Ovary (tissue), 3 donors: ENCODE measurements around the gene NDUFA8.

Experiments used
- POLR2A ChIP-seq: fragments of 450-650 bp; IDR thresholded peaks from one replicate; pipeline ENCODE4 v1.6.1; 2017; ENCODE audit warnings: antibody characterized with exemption, mild to moderate bottlenecking, moderate library complexity
- TF ChIP-seq, protein P1 (sequence below), 3 donors: fragments of 450-650 bp in 2 of 3; fragments of 200-600 bp in 1 of 3; IDR thresholded peaks; one replicate each; pipeline versions ENCODE4 v1.5.1 to v1.8.0; 2016 to 2022; ENCODE audit warnings: antibody characterized with exemption in 3 of 3, mild to moderate bottlenecking in 1 of 3
- donor health status: DM: no; HTN: no; CAD: no.

DNA sequence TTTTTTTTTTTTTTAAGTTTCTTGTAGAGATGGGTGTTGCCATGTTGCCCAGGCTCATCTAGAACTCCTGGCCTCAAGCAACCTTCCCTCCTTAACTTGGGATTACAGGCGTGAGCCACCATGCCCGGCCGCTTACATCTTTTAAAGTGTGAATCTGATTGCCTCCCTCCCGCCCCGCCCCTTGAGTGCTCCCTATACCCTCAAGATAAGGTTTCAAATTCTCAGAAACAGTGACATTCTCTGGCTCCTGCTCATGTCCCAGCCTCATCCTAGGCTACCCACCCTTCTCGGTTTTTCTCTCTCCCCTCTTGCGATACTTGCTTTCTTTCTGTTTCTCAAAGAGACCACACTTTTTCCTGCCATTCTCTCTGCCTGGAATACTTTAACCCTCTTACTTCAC, 12.6 kb upstream of the NDUFA8 start:
- TF ChIP-seq, protein P1, sequence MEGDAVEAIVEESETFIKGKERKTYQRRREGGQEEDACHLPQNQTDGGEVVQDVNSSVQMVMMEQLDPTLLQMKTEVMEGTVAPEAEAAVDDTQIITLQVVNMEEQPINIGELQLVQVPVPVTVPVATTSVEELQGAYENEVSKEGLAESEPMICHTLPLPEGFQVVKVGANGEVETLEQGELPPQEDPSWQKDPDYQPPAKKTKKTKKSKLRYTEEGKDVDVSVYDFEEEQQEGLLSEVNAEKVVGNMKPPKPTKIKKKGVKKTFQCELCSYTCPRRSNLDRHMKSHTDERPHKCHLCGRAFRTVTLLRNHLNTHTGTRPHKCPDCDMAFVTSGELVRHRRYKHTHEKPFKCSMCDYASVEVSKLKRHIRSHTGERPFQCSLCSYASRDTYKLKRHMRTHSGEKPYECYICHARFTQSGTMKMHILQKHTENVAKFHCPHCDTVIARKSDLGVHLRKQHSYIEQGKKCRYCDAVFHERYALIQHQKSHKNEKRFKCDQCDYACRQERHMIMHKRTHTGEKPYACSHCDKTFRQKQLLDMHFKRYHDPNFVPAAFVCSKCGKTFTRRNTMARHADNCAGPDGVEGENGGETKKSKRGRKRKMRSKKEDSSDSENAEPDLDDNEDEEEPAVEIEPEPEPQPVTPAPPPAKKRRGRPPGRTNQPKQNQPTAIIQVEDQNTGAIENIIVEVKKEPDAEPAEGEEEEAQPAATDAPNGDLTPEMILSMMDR (IDR thresholded peaks at IDR 0.05) = no peak
- no peak for TF ChIP-seq POLR2A
